MCF 10A (cell line): ENCODE measurements around the gene P2RY8. TPM values are rescaled to one million over a fixed set of nuclear protein-coding genes. Genes with fewer than 3 reads are reported as not detected.

Source experiments
- BruUV-seq: library from RNA; stranded (reverse); fragments of 400-500 nt; replicated peaks from 2 replicates; lab custom pipeline; 2021; lab: Mats Ljungman, UMichigan
- CTCF ChIA-PET: fragments of 300-600 bp; sonication (Branson Sonifier 250); formaldehyde crosslinking; extraction: SDS; loops from one replicate; lab custom pipeline; 2021; ENCODE audit warnings: antibody characterized with exemption, inconsistent platforms; lab: Yijun Ruan, JAX
- POLR2A ChIA-PET: fragments of 300-600, 350-650 bp; sonication (Branson Sonifier 250); formaldehyde crosslinking; extraction: SDS; loops from one replicate; lab custom pipeline; 2020; ENCODE audit warnings: antibody characterized with exemption, inconsistent platforms; lab: Yijun Ruan, JAX
- DNase-seq: peaks from one replicate; pipeline ENCODE4 v3.0.0-alpha.2; 2018; ENCODE audit not compliant: unreplicated experiment
- H3K27ac Mint-ChIP-seq: one replicate; pipeline ENCODE4 v1.8.0; 2022; ENCODE audit warnings: mild to moderate bottlenecking, low read depth, mixed read lengths; ENCODE audit not compliant: unreplicated experiment
- H3K27me3 Mint-ChIP-seq: one replicate; pipeline ENCODE4 v1.8.0; 2022; ENCODE audit warnings: mixed read lengths; ENCODE audit not compliant: insufficient read depth, unreplicated experiment
- H3K36me3 Mint-ChIP-seq: one replicate; pipeline ENCODE4 v1.8.0; 2022; ENCODE audit warnings: mild to moderate bottlenecking, moderate library complexity, mixed read lengths; ENCODE audit not compliant: insufficient read depth, unreplicated experiment
- H3K4me1 Mint-ChIP-seq: one replicate; pipeline ENCODE4 v1.8.0; 2022; ENCODE audit warnings: mixed read lengths; ENCODE audit not compliant: insufficient read depth, unreplicated experiment
- H3K4me3 Mint-ChIP-seq: one replicate; pipeline ENCODE4 v1.8.0; 2022; ENCODE audit warnings: mild to moderate bottlenecking, moderate library complexity, mixed read lengths; ENCODE audit not compliant: unreplicated experiment
- H3K9me3 Mint-ChIP-seq: one replicate; pipeline ENCODE4 v1.8.0; 2022; ENCODE audit warnings: mixed read lengths; ENCODE audit not compliant: unreplicated experiment
- intact Hi-C: fragments of 100-400 bp; cut with micrococcal nuclease; formaldehyde crosslinking; loops from 2 replicates; pipeline ENCODE4 v1.14.1; 2022
- total RNA-seq: library from RNA; stranded (reverse); gene quantifications from 2 replicates; pipeline ENCODE4 v1.2.3, GENCODE V29; 2022
- TF ChIP-seq, protein P1 (sequence below): fragments of 200-600 bp; IDR thresholded peaks from one replicate; pipeline ENCODE4 v1.8.0; 2022; ENCODE audit warnings: antibody characterized with exemption, mild to moderate bottlenecking; ENCODE audit not compliant: unreplicated experiment

Gene P2RY8
- total RNA-seq, 1 experiment from 2014 or later, result not detected

DNA sequence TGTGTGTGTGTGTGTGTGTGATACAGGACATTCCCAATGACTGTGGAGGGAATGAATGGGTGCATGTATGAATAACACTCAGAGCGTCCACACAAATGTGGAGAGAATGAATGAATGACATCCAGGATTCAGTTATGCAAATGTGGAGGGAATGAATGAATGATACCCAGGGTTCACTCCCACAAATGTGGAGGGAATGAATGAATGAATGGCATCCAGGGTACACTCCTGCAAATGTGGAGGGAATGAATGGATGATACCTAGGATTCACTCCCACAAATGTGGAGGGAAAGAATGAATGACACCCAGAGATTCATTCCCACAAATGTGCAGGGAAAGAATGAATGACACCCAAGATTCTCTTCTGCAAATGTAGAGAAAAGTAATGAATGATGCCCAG, 48.2 kb downstream of the P2RY8 start:
- H3K27ac Mint-ChIP-seq, result no peak overlapping the region
- POLR2A ChIA-PET, result no interaction called here
- no peaks in the 10 kb centered on the region for H3K4me1 Mint-ChIP-seq
- no peak for DNase-seq
- no peak overlapping the region for H3K4me3 Mint-ChIP-seq
- TF ChIP-seq, protein P1, sequence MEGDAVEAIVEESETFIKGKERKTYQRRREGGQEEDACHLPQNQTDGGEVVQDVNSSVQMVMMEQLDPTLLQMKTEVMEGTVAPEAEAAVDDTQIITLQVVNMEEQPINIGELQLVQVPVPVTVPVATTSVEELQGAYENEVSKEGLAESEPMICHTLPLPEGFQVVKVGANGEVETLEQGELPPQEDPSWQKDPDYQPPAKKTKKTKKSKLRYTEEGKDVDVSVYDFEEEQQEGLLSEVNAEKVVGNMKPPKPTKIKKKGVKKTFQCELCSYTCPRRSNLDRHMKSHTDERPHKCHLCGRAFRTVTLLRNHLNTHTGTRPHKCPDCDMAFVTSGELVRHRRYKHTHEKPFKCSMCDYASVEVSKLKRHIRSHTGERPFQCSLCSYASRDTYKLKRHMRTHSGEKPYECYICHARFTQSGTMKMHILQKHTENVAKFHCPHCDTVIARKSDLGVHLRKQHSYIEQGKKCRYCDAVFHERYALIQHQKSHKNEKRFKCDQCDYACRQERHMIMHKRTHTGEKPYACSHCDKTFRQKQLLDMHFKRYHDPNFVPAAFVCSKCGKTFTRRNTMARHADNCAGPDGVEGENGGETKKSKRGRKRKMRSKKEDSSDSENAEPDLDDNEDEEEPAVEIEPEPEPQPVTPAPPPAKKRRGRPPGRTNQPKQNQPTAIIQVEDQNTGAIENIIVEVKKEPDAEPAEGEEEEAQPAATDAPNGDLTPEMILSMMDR, result no peak
- no TSS peak for BruUV-seq
- intact Hi-C loops, result no loop called here
- H3K27me3 Mint-ChIP-seq, result no peaks in the 10 kb centered on the region
- peaks cover 7% of the 10 kb centered on the region for H3K9me3 Mint-ChIP-seq
- CTCF ChIA-PET, result no interaction called here
- no peaks in the 10 kb centered on the region for H3K36me3 Mint-ChIP-seq

GRCh38 chrX:1488141-1488540, 48.8 kb downstream of the P2RY8 start:
- CTCF ChIA-PET, result no interaction called here
- no TSS peak for BruUV-seq
- Mint-ChIP-seq H3K36me3 (no peaks in the 10 kb centered on the region), H3K27ac (no peak overlapping the region), H3K9me3 (peaks cover 7% of the 10 kb centered on the region), H3K4me3 (no peak overlapping the region), H3K27me3 (no peaks in the 10 kb centered on the region), H3K4me1 (no peaks in the 10 kb centered on the region)
- TF ChIP-seq, protein P1, result no peak
- DNase-seq, result no peak
- intact Hi-C loops, result no loop called here
- POLR2A ChIA-PET, result no interaction called here

GRCh38 chrX:1487401-1487800, 49.6 kb downstream of the P2RY8 start:
- Mint-ChIP-seq H3K9me3 (peaks cover 7% of the 10 kb centered on the region), H3K27ac (no peak overlapping the region), H3K4me1 (no peaks in the 10 kb centered on the region), H3K4me3 (no peak overlapping the region), H3K27me3 (no peaks in the 10 kb centered on the region), H3K36me3 (no peaks in the 10 kb centered on the region)
- DNase-seq, result no peak
- BruUV-seq, result no TSS peak
- intact Hi-C loops, result no loop called here
- TF ChIP-seq, protein P1, result no peak
- ChIA-PET CTCF (no interaction called here), POLR2A (no interaction called here)

- no peak overlapping the region for H3K27ac Mint-ChIP-seq
- no peaks in the 10 kb centered on the region for H3K27me3 Mint-ChIP-seq
Measured at GRCh38 chrX:1486749-1487361, 50.1 kb downstream of the P2RY8 start.

More at GRCh38 chrX:1486749-1487361, 50.1 kb downstream of the P2RY8 start:
- peaks cover 2% of the 10 kb centered on the region for H3K4me1 Mint-ChIP-seq
- TF ChIP-seq, protein P1, result no peak
- POLR2A ChIA-PET, result no interaction called here
- peaks cover 7% of the 10 kb centered on the region for H3K9me3 Mint-ChIP-seq
- intact Hi-C loops, result no loop called here
- no peaks in the 10 kb centered on the region for H3K36me3 Mint-ChIP-seq
- CTCF ChIA-PET, result no interaction called here
- no peak overlapping the region for H3K4me3 Mint-ChIP-seq
- BruUV-seq, result no TSS peak
- no peak for DNase-seq
